ENCODE measurements around the gene NDUFA8.

GRCh38 chr9:122186301-122186700 lies 26.7 kb upstream of the NDUFA8 start:
- no peak for TF ChIP-seq SMC3 (IDR thresholded peaks at IDR 0.05; ENCODE audit: borderline replicate concordance, low read length)
- TF ChIP-seq CREM (IDR thresholded peaks at IDR 0.05; ENCODE audit: low read depth) = no peak
- no peak for TF ChIP-seq EP300 (IDR thresholded peaks at IDR 0.05; ENCODE audit: borderline replicate concordance in 1 of 2, control insufficient read depth in 1 of 2, low read depth in 2 of 2, low read length in 2 of 2)
- TF ChIP-seq CEBPB (IDR thresholded peaks at IDR 0.05; ENCODE audit: borderline replicate concordance in 1 of 2, low read depth in 2 of 2, low read length in 2 of 2) = no peak
- TF ChIP-seq ETV6 (conservative IDR thresholded peaks at IDR 0.05 in 1 of 2, IDR thresholded peaks at IDR 0.05 in 1 of 2; ENCODE audit: borderline replicate concordance in 1 of 2, low read depth in 1 of 2) = no peak

Measured in GM12878 (cell line).